Astrocyte (in vitro differentiated cells and primary cell): ENCODE results near the gene HFE. TPM values are rescaled to one million over a fixed set of nuclear protein-coding genes. Genes with fewer than 3 reads are reported as not detected.
A peak's percentile ranks its signal among the peaks of the same experiment; 100 is the strongest.

ENCODE experiments used
- DNase-seq: peaks from one replicate; pipeline ENCODE4 v3.0.0-alpha.2; 2010; ENCODE audit warnings: low read depth
- FAIRE-seq: peaks from 2 replicates; lab custom pipeline; 2011; peaks lifted over from hg19 to GRCh38; lab: Jason Lieb, UNC
- H2AFZ ChIP-seq: 2 replicates; pipeline ENCODE4 v1.6.0; 2012; ENCODE audit warnings: low read depth, low read length, inconsistent platforms
- H3K27ac ChIP-seq: 2 replicates; pipeline ENCODE4 v1.5.1; 2011; ENCODE audit warnings: low read depth, low read length, inconsistent platforms
- H3K27me3 ChIP-seq: 2 replicates; pipeline ENCODE4 v1.6.0; 2011; ENCODE audit warnings: low read length, inconsistent platforms; ENCODE audit not compliant: insufficient read depth
- H3K36me3 ChIP-seq: 2 replicates; pipeline ENCODE4 v1.5.1; 2011; ENCODE audit warnings: low read length, inconsistent platforms; ENCODE audit not compliant: insufficient read depth
- H3K4me1 ChIP-seq: 2 replicates; pipeline ENCODE4 v1.5.1; 2011; ENCODE audit warnings: low read length, inconsistent platforms; ENCODE audit not compliant: insufficient read depth
- H3K4me2 ChIP-seq: 2 replicates; pipeline ENCODE4 v1.6.0; 2012; ENCODE audit warnings: low read length, inconsistent platforms
- H3K4me3 ChIP-seq: 2 replicates; pipeline ENCODE4 v1.5.1; 2011; ENCODE audit warnings: low read depth, mild to moderate bottlenecking, low read length, inconsistent platforms; ENCODE audit not compliant: insufficient read depth
- H3K79me2 ChIP-seq: 2 replicates; pipeline ENCODE4 v1.6.0; 2012; ENCODE audit warnings: mild to moderate bottlenecking, low read length, inconsistent platforms; ENCODE audit not compliant: insufficient read depth
- H3K9ac ChIP-seq: 2 replicates; pipeline ENCODE4 v1.6.0; 2012; ENCODE audit warnings: mild to moderate bottlenecking, low read length, inconsistent platforms
- H3K9me3 ChIP-seq: 2 replicates; pipeline ENCODE4 v1.5.1; 2012; ENCODE audit warnings: low read depth, mild to moderate bottlenecking, low read length, inconsistent platforms; ENCODE audit not compliant: insufficient read depth
- H4K20me1 ChIP-seq: 2 replicates; pipeline ENCODE4 v1.6.0; 2012; ENCODE audit warnings: low read length, inconsistent platforms; ENCODE audit not compliant: insufficient read depth
- H3K27ac Mint-ChIP-seq: one replicate; pipeline ENCODE4 v1.8.0; 2021; ENCODE audit warnings: mild to moderate bottlenecking, mixed read lengths; ENCODE audit not compliant: unreplicated experiment
- H3K27me3 Mint-ChIP-seq: one replicate; pipeline ENCODE4 v1.8.0; 2021; ENCODE audit warnings: low read depth, mixed read lengths; ENCODE audit not compliant: unreplicated experiment
- H3K36me3 Mint-ChIP-seq: one replicate; pipeline ENCODE4 v1.8.0; 2021; ENCODE audit warnings: low read depth, mixed read lengths; ENCODE audit not compliant: unreplicated experiment
- H3K4me1 Mint-ChIP-seq: one replicate; pipeline ENCODE4 v1.8.0; 2021; ENCODE audit warnings: low read depth, mixed read lengths; ENCODE audit not compliant: unreplicated experiment
- H3K4me3 Mint-ChIP-seq: one replicate; pipeline ENCODE4 v1.8.0; 2021; ENCODE audit warnings: mild to moderate bottlenecking, moderate library complexity, mixed read lengths; ENCODE audit not compliant: unreplicated experiment
- H3K9me3 Mint-ChIP-seq: one replicate; pipeline ENCODE4 v1.8.0; 2021; ENCODE audit warnings: mild to moderate bottlenecking, mixed read lengths; ENCODE audit not compliant: unreplicated experiment
- EZH2 ChIP-seq: IDR thresholded peaks from 2 replicates; pipeline ENCODE4 v1.6.1; 2012; ENCODE audit warnings: mild to moderate bottlenecking, low read length, inconsistent platforms; ENCODE audit not compliant: insufficient read depth
- total RNA-seq: library from RNA; stranded (reverse); gene quantifications from 2 replicates; pipeline ENCODE4 v1.2.1, GENCODE V29; 2021
- TF ChIP-seq, protein P1 (sequence below): IDR thresholded peaks from 2 replicates; pipeline ENCODE4 v1.5.1; 2011; ENCODE audit warnings: low read depth, mild to moderate bottlenecking, inconsistent platforms, low read length, moderate library complexity; ENCODE audit not compliant: insufficient read depth

The HFE gene
- total RNA-seq, 1 donor from 2014 or later: 5.7 TPM

DNA sequence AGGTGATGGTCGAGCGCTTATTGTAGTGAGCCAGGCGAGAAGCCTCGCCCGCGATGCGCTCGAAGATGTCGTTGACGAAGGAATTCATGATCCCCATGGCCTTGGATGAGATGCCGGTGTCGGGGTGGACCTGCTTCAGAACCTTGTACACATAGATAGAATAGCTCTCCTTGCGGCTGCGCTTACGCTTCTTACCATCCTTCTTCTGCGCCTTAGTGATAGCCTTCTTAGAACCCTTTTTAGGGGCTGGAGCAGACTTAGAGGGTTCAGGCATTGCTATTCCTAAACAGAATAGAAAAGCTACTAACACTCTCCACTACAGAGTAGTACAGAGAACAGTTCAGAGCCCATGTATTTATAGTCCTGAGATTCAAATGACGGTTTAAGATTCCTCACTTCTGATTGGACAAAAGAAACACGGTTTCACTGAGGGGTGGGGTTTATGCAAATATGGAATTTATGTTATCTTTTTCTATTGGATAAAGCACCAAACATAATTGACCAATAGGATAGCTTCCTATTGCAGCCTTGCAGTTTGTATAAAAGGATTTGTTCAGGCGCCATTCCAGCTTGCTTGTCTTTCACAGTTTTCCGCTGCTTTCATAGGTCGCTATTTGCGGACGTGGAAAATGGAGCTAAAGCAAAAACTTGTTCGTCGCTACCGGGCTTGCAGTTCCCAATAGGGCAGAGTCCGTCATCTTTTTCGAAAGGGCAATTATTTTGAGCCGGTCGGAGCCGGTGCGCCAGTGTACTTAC, 43.7 kb upstream of the HFE start:
- FAIRE-seq (peak; percentile 70), DNase-seq (peak; percentile 95)
- peak overlapping the region; percentile 58 for H3K4me3 Mint-ChIP-seq
- no peaks in the 10 kb centered on the region for H3K9me3 Mint-ChIP-seq
- H3K36me3 Mint-ChIP-seq: peaks cover 2% of the 10 kb centered on the region
- TF ChIP-seq, protein P1, sequence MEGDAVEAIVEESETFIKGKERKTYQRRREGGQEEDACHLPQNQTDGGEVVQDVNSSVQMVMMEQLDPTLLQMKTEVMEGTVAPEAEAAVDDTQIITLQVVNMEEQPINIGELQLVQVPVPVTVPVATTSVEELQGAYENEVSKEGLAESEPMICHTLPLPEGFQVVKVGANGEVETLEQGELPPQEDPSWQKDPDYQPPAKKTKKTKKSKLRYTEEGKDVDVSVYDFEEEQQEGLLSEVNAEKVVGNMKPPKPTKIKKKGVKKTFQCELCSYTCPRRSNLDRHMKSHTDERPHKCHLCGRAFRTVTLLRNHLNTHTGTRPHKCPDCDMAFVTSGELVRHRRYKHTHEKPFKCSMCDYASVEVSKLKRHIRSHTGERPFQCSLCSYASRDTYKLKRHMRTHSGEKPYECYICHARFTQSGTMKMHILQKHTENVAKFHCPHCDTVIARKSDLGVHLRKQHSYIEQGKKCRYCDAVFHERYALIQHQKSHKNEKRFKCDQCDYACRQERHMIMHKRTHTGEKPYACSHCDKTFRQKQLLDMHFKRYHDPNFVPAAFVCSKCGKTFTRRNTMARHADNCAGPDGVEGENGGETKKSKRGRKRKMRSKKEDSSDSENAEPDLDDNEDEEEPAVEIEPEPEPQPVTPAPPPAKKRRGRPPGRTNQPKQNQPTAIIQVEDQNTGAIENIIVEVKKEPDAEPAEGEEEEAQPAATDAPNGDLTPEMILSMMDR: no peak
- TF ChIP-seq EZH2: no peak
- Histone ChIP-seq H3K9ac (peak overlapping the region; percentile 83), H3K4me3 (peak overlapping the region; percentile 67), H3K4me2 (peak overlapping the region; percentile 91), H3K27me3 (no peaks in the 10 kb centered on the region), H4K20me1 (no peaks in the 10 kb centered on the region), H3K79me2 (no peaks in the 10 kb centered on the region), H2AFZ (peak overlapping the region; percentile 71), H3K9me3 (no peaks in the 10 kb centered on the region), H3K36me3 (no peaks in the 10 kb centered on the region), H3K4me1 (peaks cover 23% of the 10 kb centered on the region), H3K27ac (peak overlapping the region; percentile 87)
- no peaks in the 10 kb centered on the region for H3K27me3 Mint-ChIP-seq
- H3K27ac Mint-ChIP-seq: no peak overlapping the region
- H3K4me1 Mint-ChIP-seq: peaks cover under 1% of the 10 kb centered on the region

DNA sequence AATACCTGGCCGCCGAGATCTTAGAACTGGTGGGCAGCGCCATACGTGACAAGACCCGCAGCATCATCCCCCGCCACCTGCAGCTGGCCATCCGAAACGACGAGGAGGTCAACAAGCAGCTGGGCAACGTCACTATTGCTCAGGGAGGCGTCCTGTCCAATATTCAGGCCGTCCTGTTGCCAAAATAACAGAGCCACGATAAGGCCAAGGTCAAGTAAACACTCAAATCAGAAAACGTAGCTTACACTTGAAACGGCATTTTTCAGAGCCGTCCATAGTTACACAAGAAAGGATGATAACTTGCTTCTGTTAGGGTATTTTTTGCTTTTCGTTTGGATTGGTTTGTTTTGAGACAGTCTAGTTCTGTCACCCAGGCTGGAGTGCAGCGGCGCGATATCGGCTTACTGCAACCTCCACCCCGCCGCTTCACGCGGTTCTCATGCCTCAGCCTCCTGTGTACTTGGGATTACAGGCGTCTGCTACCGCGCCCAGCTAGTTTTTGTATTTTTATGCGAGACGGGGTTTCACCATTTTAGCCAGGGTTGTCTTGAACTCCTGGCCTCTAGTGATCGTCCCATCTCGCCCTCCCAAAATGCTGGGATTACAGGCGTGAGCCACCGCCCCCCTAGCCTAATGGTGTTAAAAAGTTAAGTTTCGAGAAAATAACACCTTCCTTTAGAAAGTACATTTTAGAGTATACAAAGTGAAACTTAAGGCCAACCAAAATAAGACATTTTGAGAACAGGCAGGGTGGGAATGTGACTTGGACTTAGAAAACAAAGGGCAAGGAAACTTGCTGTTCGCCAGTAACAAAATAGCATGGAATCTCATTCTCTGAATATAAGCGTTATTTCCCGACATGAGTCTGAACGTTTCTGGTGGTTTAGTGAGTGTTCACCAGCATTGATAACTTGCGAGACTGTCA, 42.8 kb upstream of the HFE start:
- Mint-ChIP-seq H3K27me3 (no peaks in the 10 kb centered on the region), H3K4me3 (peak overlapping the region; percentile 71), H3K36me3 (peaks cover 2% of the 10 kb centered on the region), H3K9me3 (no peaks in the 10 kb centered on the region), H3K4me1 (peaks cover 3% of the 10 kb centered on the region), H3K27ac (no peak overlapping the region)
- no peaks in the 10 kb centered on the region for H4K20me1 ChIP-seq
- H3K9ac ChIP-seq: peak overlapping the region; percentile 83
- peak overlapping the region; percentile 87 for H3K27ac ChIP-seq
- no peak for DNase-seq
- no peaks in the 10 kb centered on the region for H3K79me2 ChIP-seq
- H3K4me1 ChIP-seq: peaks cover 23% of the 10 kb centered on the region
- no peaks in the 10 kb centered on the region for H3K27me3 ChIP-seq
- no peak for FAIRE-seq
- peak overlapping the region; percentile 67 for H3K4me3 ChIP-seq
- peak overlapping the region; percentile 91 for H3K4me2 ChIP-seq
- no peak for TF ChIP-seq EZH2
- TF ChIP-seq, protein P1: no peak
- H2AFZ ChIP-seq: peak overlapping the region; percentile 71
- no peaks in the 10 kb centered on the region for H3K36me3 ChIP-seq
- H3K9me3 ChIP-seq: no peaks in the 10 kb centered on the region
